Measurements from ENCODE around the gene FAM25A. TPM values are rescaled to one million over a fixed set of nuclear protein-coding genes. Genes with fewer than 3 reads are reported as not detected.
"Not testable (repeated sequence)": the region's sequence is repeated elsewhere in the genome, so short reads cannot be mapped to it uniquely, and the experiment has no call there.

The FAM25A gene
- total RNA-seq, 1 donor from 2014 or later: not detected

DNA sequence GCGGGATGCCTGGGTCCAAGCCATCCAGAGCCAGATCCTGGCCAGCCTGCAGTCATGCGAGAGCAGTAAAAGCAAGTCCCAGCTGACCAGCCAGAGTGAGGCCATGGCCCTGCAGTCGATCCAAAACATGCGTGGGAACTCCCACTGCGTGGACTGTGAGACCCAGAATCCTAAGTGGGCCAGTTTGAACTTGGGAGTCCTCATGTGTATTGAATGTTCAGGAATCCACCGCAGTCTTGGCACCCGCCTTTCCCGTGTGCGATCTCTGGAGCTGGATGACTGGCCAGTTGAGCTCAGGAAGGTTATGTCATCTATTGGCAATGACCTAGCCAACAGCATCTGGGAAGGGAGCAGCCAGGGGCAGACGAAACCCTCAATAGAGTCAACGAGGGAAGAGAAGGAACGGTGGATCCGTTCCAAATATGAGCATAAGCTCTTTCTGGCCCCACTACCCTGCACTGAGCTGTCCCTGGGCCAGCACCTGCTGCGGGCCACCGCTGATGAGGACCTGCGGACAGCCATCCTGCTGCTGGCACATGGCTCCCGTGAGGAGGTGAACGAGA lies 10.9 kb upstream of the FAM25A start:
- intact Hi-C loops (cut with micrococcal nuclease): not testable (repeated sequence)

DNA sequence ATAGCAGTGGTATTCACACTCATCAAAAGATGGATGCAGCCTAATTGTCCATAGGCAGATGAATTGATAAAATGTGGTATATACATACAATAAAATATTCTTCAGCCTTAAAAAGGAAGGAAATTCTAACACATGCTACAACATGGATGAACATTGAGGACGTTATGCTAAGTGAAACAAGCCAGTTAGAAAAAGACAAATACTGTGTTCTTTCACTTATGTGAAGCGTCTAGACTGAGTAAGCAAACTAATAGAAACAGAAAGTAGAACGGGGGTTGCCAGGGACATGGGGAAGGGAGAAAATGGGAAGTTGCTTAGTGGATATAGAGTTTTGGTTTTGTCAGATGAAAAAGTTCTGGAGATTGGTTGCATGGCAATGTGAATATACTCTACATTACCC lies 6.6 kb upstream of the FAM25A start:
- intact Hi-C loops (cut with micrococcal nuclease): not testable (repeated sequence)

DNA sequence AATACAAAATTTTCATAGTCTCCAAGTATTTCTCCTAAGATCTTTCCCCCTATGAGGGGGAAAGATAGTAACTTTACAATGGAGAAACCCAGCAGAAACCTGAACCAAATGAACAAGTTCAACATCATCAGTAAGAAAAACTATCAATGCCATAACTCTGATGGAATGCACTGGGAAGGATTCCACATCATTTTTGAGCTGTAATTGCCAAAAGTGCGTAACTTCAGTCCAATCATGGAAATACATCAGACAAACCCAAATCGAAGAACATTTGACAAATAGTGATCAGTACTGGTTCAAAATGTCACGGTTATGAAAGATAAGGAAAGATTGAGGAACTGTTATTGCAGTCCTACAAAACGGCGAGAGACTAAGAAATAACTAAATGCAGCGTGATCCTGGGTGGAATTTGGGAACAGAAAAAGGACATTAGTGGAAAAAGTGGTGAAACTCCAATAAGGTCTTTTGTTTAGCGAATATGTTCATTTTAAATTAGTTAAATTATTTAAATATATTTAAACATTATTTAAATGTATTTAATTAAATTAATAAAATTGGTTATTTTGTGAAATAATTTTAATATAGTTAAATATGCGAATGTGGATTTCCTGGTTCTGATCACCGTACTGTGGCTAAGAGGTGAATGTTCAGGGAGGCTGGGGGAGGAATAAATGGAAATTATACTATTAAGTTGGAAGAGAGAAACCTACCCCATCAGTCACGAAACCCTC lies 4.9 kb upstream of the FAM25A start:
- intact Hi-C loops (cut with micrococcal nuclease): not testable (repeated sequence)

DNA sequence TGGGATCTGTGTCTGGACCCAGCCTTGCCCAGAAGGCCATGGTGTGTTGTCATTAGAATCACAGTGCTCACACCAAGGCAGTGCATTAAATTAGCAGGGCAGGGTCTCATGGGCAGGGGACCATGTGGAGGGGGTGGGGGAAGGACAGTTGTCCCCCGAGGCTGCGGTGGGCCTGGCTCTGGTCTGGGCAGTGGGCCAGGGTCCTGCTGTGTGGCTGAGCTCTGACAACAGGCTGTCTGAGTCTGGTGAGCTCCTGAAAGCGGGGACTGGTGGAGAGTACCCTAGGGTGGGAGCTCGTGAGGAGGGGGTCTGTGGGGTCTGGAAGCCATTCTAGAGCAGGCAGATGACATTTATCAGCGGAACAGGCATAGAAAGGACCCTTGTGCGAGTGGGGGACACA lies 2.0 kb upstream of the FAM25A start:
- intact Hi-C loops (cut with micrococcal nuclease): not testable (repeated sequence)

DNA sequence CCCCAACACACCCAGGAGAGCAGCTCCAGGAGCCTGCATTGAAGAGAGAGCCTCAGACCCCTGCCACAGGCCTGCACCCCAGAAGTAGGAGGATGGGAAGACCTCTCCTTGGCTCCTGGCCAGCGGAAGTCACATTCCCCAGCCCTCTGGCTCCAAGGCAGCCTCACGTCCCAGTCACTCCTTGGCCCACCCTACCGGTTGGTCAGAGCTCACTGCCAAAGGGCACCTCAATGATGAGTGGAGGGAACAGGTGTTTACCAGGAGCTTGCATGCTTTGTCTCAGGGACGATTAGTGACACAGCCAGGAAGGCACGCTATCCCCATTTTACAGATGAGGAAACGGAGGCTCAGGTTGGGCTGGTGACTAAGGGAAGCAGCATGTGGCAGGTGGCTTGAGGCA lies 1.0 kb upstream of the FAM25A start:
- intact Hi-C loops (cut with micrococcal nuclease): not testable (repeated sequence)

DNA sequence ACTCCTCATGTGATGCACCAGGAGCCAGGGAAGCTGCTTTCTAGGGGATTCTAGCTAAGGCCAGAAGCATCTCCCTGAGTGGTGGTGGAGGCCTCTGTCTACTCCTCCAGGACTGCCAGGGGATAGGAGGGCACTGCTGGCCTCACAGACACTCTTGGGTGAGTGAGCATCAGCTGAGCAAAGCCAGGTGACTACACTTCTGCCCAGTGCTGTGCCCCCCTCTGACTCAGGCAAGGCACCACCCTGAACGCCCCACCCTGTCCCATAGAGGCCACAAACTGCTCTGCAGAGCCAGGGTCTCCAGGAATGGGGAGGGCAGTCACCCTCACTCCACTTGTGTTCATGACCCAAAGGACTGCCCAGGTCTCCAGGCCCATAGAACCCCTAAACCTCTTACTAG lies 590 bp upstream of the FAM25A start:
- intact Hi-C loops (cut with micrococcal nuclease): not testable (repeated sequence)

DNA sequence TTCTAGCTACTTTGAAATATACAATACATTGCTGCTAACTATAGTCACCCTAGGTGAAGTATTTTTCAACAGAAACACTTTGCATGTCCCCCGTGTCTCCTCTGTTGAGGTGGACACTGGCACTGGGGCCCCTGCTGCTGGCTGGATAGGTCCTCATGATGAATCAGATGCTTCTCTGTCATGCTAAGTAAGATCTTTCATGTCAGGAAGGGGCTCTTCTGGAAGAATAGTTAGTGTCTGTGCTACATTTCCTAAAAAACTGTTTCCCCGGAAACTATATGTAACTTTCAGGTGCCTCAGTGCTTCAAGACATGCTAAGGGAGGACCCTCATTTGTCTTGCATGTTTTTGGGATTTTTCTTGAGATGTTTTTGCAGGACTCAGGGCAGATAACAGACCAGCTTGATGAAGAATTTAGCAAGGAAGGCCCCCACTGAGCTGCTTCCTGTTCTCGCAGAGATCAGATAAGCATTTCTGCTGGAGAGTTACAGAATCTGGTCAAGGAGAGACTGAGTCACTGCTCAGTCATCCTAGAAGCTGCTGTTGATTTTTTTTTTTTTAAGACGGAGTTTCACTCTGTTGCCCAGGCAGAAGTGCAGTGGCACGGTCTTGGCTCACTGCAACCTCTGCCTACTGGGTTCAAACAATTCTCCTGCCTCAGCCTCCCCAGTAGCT lies 5.3 kb downstream of the FAM25A start:
- intact Hi-C loops (cut with micrococcal nuclease): not testable (repeated sequence)

DNA sequence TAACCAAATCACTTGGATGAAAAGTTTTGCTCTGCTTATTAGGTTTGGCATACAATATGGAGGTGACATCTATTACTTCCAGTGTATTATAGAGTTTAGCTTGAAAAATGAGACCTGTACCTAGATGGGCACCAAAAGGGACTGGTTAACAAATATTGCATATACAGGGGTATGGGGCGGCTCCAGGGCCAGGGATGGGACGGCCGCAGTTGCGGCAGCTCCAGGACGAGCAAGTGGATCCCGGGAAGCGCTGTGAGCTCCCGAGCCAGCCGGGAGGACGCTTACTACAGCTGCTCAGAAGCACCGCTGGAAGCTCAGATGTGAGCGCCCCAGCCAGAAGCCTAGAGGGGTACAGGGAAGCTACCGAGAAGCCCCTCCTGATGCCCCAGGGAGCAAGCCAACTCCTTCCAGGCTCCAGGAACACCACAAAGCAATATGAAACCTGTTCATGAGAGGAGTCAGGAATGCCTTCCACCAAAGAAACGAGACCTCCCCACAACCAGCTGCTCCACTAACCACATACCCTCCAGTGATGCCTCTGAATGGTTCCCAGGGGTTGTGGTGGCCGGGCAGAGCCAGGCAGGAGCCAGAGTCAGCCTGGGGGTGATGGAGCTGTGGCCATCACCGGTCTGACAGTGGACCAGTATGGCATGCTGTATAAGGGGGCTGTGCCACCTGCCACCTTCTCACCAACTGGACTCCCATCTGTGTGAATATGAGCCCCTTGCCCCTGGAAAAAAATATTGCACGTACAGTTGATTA lies 6.8 kb downstream of the FAM25A start:
- intact Hi-C loops (cut with micrococcal nuclease): not testable (repeated sequence)

DNA sequence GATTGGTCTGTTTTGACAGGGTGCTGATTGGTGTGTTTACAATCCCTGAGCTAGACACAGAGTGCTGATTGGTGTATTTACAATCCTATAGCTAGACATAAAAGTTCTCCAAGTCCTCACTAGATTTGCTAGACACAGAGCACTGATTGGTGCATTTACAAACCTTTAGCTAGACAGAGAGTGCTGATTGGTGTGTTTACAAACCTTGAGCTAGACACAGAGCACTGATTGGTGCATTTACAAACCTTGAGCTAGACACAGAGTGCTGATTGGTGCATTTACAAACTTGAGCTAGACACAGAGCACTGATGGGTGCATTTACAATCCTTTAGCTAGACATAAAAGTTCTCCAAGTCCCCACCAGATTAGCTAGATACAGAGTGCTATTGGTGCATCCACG lies 10.3 kb downstream of the FAM25A start:
- intact Hi-C loops (cut with micrococcal nuclease): not testable (repeated sequence)

DNA sequence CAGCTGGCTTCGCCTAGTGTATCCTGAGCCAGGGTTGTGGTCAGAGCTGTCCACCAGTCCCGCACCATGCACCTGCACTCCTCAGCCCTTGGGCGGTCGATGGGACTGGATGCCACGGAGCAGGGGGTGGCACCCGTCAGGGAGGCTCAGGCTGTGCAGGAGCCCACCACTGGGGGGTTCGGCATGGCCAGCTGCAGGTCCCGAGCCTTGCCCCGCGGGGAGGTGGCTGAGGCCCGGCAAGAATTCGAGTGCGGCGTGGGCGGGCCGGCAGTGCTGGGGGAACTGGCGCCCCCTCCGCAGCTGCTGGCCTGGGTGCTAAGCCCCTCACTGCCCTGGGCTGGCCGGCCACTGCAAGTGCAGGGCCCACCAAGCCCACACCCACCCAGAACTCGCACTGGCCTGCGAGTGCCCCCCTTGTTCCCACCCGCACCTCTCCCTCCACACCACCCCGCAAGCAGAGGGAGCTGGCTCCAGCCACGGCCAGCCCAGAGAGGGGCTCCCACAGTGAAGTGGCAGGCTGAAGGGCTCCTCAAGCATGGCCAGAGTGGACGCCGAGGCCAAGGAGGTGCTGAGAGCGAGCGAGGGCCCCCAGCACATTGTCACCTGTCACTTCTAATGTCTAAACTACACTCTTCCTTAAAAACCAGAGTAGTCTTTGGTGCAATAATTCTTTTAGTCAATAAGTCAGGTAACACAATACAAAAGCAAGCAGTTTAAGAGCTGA lies 11.0 kb downstream of the FAM25A start:
- intact Hi-C loops (cut with micrococcal nuclease): no loop called here

DNA sequence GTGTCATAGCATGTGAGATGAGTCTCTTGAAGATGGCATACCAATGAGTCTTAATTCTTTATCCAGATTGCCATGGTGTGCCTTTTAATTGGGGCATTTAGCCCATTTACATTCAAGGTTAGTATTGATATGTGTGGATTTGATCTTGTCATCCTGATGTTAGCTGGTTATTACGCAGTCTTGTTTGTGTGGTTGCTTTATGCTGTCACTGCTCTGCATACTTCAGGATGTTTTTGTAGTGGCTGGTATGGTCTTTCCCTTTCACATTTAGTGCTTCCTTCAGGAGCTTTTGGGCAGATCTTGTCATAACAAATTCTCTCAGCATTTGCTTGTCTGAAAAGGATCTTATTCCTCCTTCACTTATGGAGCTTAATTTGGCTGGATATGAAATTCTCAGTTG lies 16.5 kb downstream of the FAM25A start:
- intact Hi-C loops (cut with micrococcal nuclease): no loop called here

DNA sequence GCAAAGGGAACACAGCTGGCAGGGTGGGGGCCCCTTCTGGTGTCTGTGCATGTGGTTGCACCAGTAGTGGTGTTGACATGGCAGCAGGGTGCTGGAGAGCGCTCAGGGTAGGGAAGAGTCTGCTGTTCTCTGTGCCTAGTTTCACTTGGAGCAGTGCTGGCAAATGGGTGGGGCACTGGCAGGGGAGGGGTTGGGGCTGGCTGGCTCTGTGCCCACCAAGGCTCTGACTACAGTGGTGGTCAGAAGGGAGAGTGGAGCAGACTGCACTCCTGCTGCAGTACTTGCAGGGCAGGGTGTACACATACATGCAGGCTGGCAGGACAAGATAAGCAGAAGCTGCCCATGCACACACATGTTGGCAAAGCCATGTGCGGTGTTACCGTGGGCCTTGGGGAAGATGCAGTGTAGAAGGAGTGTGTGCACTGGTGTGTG lies 18.2 kb downstream of the FAM25A start:
- intact Hi-C loops (cut with micrococcal nuclease): no loop called here

DNA sequence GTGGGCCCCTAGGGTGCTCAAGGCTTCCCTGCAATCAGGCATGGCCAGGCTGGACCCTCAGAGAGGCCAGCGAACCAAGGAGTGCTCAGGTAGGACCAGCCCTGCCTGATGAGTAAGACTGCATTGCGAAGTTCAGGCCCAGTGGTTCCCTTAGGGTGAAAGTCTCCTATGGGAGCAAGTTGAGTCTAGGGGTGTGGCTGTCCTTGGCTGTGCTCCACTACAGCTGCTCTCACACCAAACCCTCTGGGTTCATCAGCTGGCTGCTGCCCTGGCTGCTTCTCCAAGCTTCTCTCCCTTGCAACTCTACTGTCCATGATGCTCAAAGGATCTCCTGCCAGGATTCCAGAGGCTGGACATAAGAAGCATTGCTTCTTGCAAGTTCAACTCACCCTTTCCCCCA lies 18.7 kb downstream of the FAM25A start:
- intact Hi-C loops (cut with micrococcal nuclease): no loop called here

DNA sequence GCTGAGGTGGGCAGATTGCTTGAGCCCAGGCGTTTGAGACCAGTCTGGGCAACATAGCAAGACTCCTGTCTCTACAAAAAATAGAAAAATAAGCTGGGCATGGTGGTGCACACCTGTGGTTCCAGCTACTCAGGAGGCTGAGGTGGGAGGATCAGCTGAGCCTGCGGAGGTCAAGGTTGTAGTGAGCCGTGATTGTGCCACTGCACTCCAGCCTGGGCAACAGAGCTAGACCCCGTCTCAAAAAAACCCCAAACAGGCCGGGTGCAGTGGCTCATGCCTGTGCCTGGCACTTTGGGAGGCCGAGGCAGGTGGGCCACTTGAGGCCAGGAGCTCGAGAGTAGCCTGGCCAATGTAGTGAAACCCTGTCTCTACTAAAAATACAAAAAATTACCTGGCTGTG lies 23.5 kb downstream of the FAM25A start:
- intact Hi-C loops (cut with micrococcal nuclease): not testable (repeated sequence)

DNA sequence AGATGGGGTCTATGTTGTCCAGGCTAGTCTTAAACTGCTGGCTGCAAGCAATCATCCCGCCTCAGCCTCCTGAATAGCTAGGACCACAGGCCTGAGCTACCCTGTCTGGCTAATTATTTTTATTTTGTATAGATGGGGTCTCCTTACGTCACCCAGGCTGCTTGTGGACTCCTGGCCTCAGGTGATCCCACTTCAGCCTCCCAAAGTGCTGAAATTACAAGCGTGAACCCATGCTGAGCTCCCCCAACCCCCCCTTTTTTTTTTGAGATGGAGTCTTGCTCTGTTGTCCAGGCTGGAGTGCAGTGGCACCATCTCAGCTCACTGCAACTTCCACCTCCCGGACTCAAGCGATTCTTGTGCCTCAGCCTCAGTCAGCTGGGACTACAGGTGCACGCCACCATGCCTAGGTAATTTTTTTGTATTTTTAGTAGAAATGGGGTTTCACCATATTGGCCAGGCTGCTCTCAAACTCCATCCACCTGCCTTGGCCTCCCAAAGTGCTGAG lies 25.4 kb downstream of the FAM25A start:
- intact Hi-C loops (cut with micrococcal nuclease): no loop called here

DNA sequence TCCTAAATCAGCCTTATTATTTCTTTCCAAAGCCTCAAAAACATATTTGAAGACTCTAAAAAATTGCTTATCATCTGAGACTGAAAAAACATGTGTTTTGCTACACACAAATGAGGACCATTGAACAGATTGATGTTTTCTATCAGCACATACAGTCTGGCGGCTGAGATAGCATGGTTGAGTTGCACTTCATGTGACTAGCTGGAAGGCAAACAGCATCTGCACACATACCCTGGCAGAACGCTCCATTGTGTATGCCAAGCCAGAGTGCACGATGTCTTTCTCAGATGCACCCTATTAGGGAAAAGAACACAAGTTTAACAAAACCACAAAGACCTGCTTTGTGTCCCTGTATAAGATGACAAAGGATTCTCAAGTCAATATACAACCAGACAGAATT lies 33.0 kb downstream of the FAM25A start:
- intact Hi-C loops (cut with micrococcal nuclease): no loop called here

DNA sequence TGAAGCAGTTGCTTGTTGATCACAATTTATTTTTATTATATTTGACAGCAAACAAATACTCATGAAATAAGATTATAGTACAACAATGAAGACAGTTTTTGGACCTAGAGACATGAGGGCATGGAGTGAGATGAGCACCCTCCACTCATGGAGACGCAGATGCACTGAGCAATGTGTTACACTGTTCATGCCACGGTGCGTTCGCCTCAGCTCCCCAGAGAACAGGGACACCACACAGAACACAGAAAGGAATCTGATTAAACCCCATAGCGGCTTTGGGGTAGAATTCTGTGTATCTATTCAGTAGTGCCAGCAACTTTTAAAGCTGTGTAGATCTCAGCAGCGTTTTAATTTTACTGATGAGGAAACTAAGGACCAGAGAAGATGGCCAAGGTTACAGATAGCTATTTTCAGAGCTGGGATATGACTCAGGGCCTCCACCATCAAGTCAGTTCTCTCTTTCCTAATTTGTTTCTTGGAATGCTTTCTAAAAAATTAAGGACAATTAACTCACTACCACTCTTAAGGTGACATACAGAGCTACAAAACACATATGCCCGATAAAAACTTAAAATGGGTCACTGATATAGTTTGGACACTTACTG lies 33.6 kb downstream of the FAM25A start:
- intact Hi-C loops (cut with micrococcal nuclease): no loop called here

DNA sequence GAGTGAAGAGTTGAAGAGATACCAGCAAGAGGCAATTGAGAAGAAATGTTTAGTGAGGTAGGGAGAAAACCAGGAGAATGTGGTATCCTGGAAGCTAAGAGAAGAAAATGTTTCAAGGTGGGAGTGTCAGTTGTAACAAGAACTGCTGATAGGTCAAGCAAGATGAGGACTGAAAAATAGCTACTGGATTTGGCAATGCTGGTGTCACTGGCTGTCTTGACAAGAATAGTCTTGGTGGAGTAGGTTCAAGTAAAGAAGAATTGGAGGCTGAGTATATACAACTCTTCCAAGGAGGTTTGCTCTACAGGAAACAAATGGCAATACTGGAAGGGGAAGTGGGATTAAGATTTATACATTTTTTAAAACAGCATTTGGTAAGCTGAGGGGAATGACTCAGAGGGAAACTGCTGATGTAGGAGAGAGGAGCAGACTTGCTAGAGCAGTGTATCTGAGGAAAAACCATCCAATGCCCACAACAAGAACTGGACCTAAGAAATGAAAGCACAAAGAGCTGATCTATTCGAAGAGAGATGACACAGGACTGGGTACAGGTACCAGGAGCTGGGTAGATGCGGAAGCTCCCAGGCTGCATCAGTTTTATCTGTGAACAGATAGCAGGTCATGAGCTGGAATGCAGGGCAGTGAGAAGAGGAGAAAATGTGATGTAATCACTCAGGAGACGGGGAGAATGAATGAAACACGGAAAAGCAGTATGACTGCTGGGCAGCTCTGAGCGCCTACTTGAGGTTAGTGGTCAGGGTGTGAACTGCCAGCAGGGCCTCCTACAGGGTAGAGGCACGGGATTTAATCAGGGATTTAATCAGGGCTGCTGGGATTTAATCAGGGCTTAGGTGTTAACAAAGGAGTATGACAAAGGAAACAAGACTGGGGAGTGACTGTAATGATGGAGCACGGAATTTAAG lies 34.5 kb downstream of the FAM25A start:
- intact Hi-C loops (cut with micrococcal nuclease): no loop called here

DNA sequence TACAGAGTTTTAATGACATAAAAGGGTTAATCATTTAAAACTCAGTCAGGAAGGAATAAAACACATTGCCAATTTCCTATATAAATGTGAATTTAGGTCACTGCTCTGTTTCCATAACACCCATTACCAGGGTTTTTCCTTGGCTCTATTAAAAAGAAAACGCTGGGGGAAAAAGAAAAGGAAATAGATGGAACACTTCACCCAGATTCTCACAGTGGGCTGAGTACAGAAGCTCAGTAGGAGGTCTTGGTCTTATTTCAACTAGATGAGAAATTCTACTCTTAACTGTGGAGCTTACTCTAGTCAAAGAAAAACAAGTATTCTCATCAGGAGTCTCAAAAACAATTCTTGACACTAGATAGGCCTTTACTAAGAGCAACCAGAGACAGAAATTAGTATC lies 38.1 kb downstream of the FAM25A start:
- intact Hi-C loops (cut with micrococcal nuclease): no loop called here

DNA sequence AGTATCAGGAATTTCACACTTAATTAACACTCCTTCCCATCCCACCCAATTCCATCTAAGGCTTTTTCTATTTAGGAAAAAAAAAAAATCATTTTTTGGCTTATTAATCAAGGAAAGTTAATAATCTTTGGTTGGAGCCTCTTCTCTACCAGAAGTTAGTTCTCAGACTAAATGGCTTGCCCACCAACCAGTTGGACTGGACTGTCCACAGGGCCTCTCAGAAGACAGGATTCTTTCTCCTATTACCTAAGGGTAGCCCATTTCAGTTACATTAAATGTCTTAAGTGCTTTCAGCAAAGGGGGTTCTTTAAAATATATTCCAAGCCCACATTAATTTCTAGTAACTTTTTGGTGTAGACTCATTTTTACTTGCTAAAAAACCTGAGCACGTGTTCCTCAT lies 39.3 kb downstream of the FAM25A start:
- intact Hi-C loops (cut with micrococcal nuclease): no loop called here
